ENCODE results near the gene TRIO. TPM values are rescaled to one million over a fixed set of nuclear protein-coding genes. Genes with fewer than 3 reads are reported as not detected.
A peak's percentile ranks its signal among the peaks of the same experiment; 100 is the strongest.
"Not testable (repeated sequence)": the region's sequence is repeated elsewhere in the genome, so short reads cannot be mapped to it uniquely, and the experiment has no call there.

The TRIO gene
- total and polyA plus RNA-seq, 2 donors = 35.8 to 233 TPM

DNA sequence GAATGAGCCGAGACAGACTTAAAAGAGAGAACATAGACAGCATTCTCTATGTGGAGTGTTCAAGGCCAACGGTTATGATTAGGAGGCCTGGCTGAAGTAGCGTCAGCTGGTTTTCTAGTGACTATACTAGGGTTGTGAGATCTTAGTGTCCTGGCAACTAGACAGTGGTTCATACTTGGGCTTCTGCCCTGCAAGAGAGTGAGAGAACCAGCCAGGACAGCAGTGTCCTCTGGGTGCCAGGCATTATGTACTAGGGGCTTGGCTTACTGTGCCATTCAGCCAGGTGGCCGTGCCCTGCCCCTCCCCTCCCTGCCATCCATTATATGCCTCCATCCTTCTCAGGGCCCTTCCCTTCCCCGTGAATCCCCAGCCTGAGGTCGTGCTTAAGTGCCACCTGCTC lies 56.8 kb downstream of the TRIO start:
- H3K4me1 ChIP-seq (ENCODE audit: insufficient read depth) = no peaks in the 10 kb centered on the region
- H3K27ac ChIP-seq (ENCODE audit: low read depth) = no peak overlapping the region

GRCh38 chr5:14200312-14200990 lies 57.3 kb downstream of the TRIO start:
- H3K36me3 ChIP-seq (ENCODE audit: insufficient read depth) = no peaks in the 10 kb centered on the region
- no peak overlapping the region for H3K4me3 ChIP-seq (ENCODE audit: low read depth, low read length)
- 85% methylated on average over 11 of the region's 11 CpGs for WGBS
- no peaks in the 10 kb centered on the region for H3K4me1 ChIP-seq (ENCODE audit: insufficient read depth)
- no peak for DNase-seq (ENCODE audit: extremely low spot score)
- no peak overlapping the region for H3K27ac ChIP-seq (ENCODE audit: low read depth)

More for the DNA sequence above, 56.8 kb downstream of the TRIO start:
- 57% methylated on average over 6 of the region's 6 CpGs for WGBS
- no peaks in the 10 kb centered on the region for H3K36me3 ChIP-seq (ENCODE audit: insufficient read depth)
- no peak for DNase-seq (ENCODE audit: extremely low spot score)
- H3K4me3 ChIP-seq (ENCODE audit: low read depth, low read length) = no peak overlapping the region

GRCh38 chr5:14201325-14202045 lies 58.3 kb downstream of the TRIO start:
- no peak for DNase-seq (ENCODE audit: extremely low spot score)
- Histone ChIP-seq H3K4me1 (ENCODE audit: insufficient read depth) (no peaks in the 10 kb centered on the region), H3K27ac (ENCODE audit: low read depth) (no peak overlapping the region), H3K4me3 (ENCODE audit: low read depth, low read length) (no peak overlapping the region), H3K36me3 (ENCODE audit: insufficient read depth) (no peaks in the 10 kb centered on the region)
- 66% methylated on average over 7 of the region's 7 CpGs for WGBS

DNA sequence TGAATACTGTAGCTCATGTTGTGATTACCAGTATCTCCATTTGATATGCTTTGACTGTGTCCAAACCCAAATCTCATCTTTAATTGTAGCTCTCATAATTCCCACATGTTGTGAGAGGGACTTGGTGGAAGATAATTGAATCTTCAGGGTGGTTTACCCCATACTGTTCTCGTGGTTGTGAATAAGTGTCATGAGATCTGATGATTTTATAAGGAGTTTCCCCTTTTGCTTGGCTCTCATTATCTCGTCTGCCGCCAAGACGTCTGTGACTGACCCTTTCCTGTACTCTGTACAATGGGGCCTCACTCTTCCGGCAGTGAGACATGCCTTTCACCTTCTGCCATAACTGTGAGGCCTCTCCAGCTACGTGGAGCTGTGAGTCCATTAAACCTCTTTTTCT lies 59.3 kb downstream of the TRIO start:
- Histone ChIP-seq H3K27ac (ENCODE audit: low read depth) (no peak overlapping the region), H3K4me1 (ENCODE audit: insufficient read depth) (no peaks in the 10 kb centered on the region)
- WGBS = 58% methylated on average over 6 of the region's 6 CpGs

GRCh38 chr5:14204011-14204670 lies 61.0 kb downstream of the TRIO start:
- H3K4me3 ChIP-seq (ENCODE audit: low read depth, low read length) = no peak overlapping the region
- DNase-seq (ENCODE audit: extremely low spot score) = no peak
- H3K27ac ChIP-seq (ENCODE audit: low read depth) = no peak overlapping the region
- 77% methylated on average over 6 of the region's 6 CpGs for WGBS
- no peaks in the 10 kb centered on the region for H3K4me1 ChIP-seq (ENCODE audit: insufficient read depth)
- H3K36me3 ChIP-seq (ENCODE audit: insufficient read depth) = no peaks in the 10 kb centered on the region

More for the DNA sequence above, 59.3 kb downstream of the TRIO start:
- Histone ChIP-seq H3K4me3 (ENCODE audit: low read depth, low read length) (no peak overlapping the region), H3K36me3 (ENCODE audit: insufficient read depth) (no peaks in the 10 kb centered on the region)
- DNase-seq (ENCODE audit: extremely low spot score) = no peak

DNA sequence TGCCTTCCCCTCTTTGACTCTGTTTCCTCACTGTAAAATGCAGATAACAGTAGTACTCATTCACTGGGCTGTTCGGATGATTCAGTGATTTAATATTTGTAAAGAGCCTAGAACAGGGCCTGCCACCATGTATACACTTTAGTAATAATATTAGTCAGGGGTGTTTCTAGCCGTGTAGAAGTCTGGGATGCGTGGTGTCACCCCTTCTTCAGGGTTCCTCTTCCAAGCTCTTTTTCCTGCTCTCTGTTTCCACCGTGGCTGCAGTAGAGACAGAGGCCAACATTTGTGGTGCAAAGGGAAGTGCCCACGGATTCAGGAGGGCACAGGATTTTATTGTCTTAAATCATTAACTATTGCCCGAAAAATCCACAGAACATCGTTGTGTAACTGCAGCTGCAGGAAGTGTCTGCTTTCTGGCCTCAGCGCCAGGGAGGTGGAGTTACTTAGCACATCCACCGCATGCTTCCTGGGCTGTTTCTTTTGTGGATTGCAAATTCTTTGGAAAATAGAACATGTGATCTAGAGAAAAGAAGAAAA lies 61.7 kb downstream of the TRIO start:
- no peak overlapping the region for H3K4me3 ChIP-seq (ENCODE audit: low read depth, low read length)
- H3K36me3 ChIP-seq (ENCODE audit: insufficient read depth) = no peaks in the 10 kb centered on the region
- DNase-seq (ENCODE audit: extremely low spot score) = no peak
- WGBS = 28% methylated on average over 9 of the region's 9 CpGs
- H3K27ac ChIP-seq (ENCODE audit: low read depth) = no peak overlapping the region
- no peaks in the 10 kb centered on the region for H3K4me1 ChIP-seq (ENCODE audit: insufficient read depth)

DNA sequence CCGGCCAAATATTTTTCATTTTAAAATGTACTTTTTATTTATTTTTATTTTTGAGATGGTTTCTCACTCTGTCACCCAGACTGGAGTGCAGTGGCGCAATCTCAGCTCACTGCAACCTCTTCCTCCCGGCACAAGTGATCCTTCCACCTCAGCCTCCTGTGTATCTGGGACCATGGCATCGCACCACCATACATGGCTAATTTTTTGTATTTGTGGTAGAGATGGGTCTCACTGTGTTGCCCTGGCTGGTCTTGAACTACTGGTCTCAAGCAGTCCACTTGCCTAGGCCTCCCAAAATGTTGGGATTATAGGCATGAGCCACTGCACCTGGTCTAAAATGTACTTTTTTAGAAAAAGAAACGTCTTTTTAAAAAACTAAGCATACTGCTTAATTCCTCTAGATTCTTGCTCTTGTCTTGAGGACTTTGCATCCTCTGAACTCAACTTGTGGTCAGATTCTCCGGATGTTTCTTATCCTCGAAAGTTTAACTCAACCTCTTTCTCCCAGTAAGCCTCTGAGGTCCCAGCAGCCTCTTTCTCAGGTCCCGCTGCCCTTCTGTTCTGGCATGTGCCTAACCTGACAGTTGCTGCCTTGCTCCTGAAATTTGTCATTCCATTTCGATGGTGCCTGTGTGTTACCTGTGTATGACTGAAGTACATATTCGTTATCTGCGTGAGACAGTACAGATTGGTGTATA lies 63.0 kb downstream of the TRIO start:
- H3K27ac ChIP-seq (ENCODE audit: low read depth) = no peak overlapping the region
- H3K4me1 ChIP-seq (ENCODE audit: insufficient read depth) = no peaks in the 10 kb centered on the region
- no peak for DNase-seq (ENCODE audit: extremely low spot score)
- H3K36me3 ChIP-seq (ENCODE audit: insufficient read depth) = no peaks in the 10 kb centered on the region
- H3K4me3 ChIP-seq (ENCODE audit: low read depth, low read length) = no peak overlapping the region
- WGBS = 74% methylated on average over 11 of the region's 11 CpGs

GRCh38 chr5:14207428-14207827 lies 64.3 kb downstream of the TRIO start:
- not testable (repeated sequence) for DNase-seq (ENCODE audit: extremely low spot score); H3K4me1 ChIP-seq (ENCODE audit: insufficient read depth); H3K27ac ChIP-seq (ENCODE audit: low read depth); H3K4me3 ChIP-seq (ENCODE audit: low read depth, low read length); H3K36me3 ChIP-seq (ENCODE audit: insufficient read depth)
- 58% methylated on average over 3 of the region's 3 CpGs for whole genome bisulfite sequencing

DNA sequence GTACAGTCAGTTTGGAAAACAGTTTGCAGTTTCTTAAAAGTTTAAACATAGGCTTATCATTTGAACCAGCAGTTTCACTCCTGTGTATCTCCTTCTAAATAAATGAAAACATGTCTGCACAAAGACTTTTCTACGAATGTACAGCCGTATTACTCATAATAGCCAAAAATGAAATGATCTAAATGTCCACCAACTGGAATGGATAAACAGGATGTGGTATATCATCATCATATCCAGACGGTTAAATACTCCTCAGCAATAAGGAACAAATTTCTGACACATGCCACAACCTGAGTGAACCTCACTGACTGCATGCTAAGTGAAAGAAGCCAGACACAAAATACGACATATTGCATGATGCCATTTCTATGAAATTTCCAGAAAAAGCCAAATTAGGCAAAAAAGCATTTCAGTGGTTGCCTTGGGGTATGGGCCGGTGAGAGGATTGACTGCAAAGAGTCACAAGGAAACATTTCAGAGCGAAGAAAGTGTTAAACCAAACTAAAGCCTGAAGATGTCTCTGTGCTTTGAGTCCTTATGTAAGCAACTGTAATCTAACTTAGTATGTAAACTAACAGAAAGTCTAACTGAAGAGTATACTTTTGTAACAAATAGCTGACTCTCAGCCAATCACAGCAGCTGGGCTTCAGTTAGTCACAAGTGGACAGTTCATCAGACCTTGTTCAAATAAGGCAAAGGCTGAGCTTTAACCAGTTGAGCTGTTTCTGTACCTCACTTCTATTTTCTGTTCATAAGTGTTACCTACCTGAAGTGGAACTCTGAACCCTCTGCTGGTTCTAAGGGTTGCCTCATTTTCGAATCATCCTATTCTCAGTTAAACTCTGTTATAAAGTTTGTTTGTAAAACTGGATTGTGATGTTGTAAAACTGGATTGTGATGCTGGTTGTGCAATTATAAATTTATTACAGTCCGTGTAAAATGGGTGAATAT lies 65.2 kb downstream of the TRIO start:
- 34% methylated on average over 8 of the region's 8 CpGs for WGBS
- H3K4me3 ChIP-seq (ENCODE audit: low read depth, low read length) = no peak overlapping the region
- H3K4me1 ChIP-seq (ENCODE audit: insufficient read depth) = no peaks in the 10 kb centered on the region
- peak overlapping the region; percentile 45 for H3K27ac ChIP-seq (ENCODE audit: low read depth)
- no peaks in the 10 kb centered on the region for H3K36me3 ChIP-seq (ENCODE audit: insufficient read depth)
- DNase-seq (ENCODE audit: extremely low spot score) = no peak

GRCh38 chr5:14209222-14209822 lies 66.2 kb downstream of the TRIO start:
- Histone ChIP-seq H3K36me3 (ENCODE audit: insufficient read depth) (no peaks in the 10 kb centered on the region), H3K4me3 (ENCODE audit: low read depth, low read length) (no peak overlapping the region), H3K27ac (ENCODE audit: low read depth) (no peak overlapping the region), H3K4me1 (ENCODE audit: insufficient read depth) (no peaks in the 10 kb centered on the region)
- no peak for DNase-seq (ENCODE audit: extremely low spot score)
- 81% methylated on average over 9 of the region's 9 CpGs for WGBS

GRCh38 chr5:14209836-14210235 lies 66.7 kb downstream of the TRIO start:
- H3K27ac ChIP-seq (ENCODE audit: low read depth) = peak overlapping the region; percentile 62

DNA sequence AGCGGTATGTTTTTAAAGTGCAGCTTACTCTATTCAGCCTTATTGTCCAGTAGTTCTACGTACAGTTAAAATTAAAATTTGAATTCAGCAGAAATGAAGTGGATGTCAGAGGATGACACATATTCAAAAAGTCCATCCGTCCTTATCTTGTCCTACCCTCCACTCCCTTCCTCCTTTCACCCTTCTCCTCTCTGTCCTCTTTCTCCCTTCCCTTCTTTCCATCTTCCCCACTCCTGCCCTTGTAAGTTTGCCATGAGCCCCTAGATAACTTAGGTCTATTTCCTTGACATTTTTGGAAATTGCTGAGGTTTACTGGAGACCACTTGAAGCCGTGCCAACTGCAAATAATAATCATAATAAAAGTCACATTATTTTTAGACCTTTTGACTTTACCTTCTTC lies 67.6 kb downstream of the TRIO start:
- H3K4me3 ChIP-seq (ENCODE audit: low read depth, low read length) = no peak overlapping the region
- no peaks in the 10 kb centered on the region for H3K4me1 ChIP-seq (ENCODE audit: insufficient read depth)
- WGBS = 62% methylated on average over 4 of the region's 4 CpGs
- no peak for DNase-seq (ENCODE audit: extremely low spot score)
- H3K36me3 ChIP-seq (ENCODE audit: insufficient read depth) = no peaks in the 10 kb centered on the region
- H3K27ac ChIP-seq (ENCODE audit: low read depth) = no peak overlapping the region

More at GRCh38 chr5:14209836-14210235, 66.7 kb downstream of the TRIO start:
- Histone ChIP-seq H3K36me3 (ENCODE audit: insufficient read depth) (no peaks in the 10 kb centered on the region), H3K4me3 (ENCODE audit: low read depth, low read length) (no peak overlapping the region), H3K4me1 (ENCODE audit: insufficient read depth) (no peaks in the 10 kb centered on the region)
- no peak for DNase-seq (ENCODE audit: extremely low spot score)
- WGBS = 96% methylated on average over 8 of the region's 8 CpGs

Data from urinary bladder (tissue), 4 donors.